Activated T-cell treated with anti-CD3 and anti-CD28 coated beads, Interleukin-2, amount 50 U/mL, for 72 hours (primary cell): Measurements from ENCODE around the gene CHAC1. TPM values are rescaled to one million over a fixed set of nuclear protein-coding genes. Genes with fewer than 3 reads are reported as not detected.

Source experiments
- ATAC-seq, 2 donors: fragments of 150-1000 bp; cut with Tn5 transposase; replicated peaks in 1 of 2; 2 replicates each; pipeline ENCODE4 v1.10.0; 2021; ENCODE audit warnings: moderate library complexity in 2 of 2, mild to moderate bottlenecking in 1 of 2
- DNase-seq, 2 donors: peaks; one replicate each; pipeline ENCODE4 v3.0.0; 2021 to 2022; ENCODE audit warnings: mixed read lengths in 1 of 2
- H3K27ac Mint-ChIP-seq: one replicate; pipeline ENCODE4 v1.8.0; 2022; ENCODE audit warnings: mild to moderate bottlenecking, moderate library complexity, mixed read lengths
- H3K27me3 Mint-ChIP-seq: one replicate; pipeline ENCODE4 v1.8.0; 2022; ENCODE audit warnings: low read depth, mixed read lengths
- H3K36me3 Mint-ChIP-seq, 2 donors: one replicate each; pipeline ENCODE4 v1.8.0; 2022; ENCODE audit warnings: mixed read lengths in 2 of 2, mild to moderate bottlenecking in 1 of 2; ENCODE audit not compliant: insufficient read depth in 2 of 2
- H3K4me1 Mint-ChIP-seq: one replicate; pipeline ENCODE4 v1.8.0; 2022; ENCODE audit warnings: low read depth, mixed read lengths
- H3K4me3 Mint-ChIP-seq, 2 donors: one replicate each; pipeline ENCODE4 v1.8.0; 2022; ENCODE audit warnings: mild to moderate bottlenecking in 2 of 2, mixed read lengths in 2 of 2, moderate library complexity in 2 of 2
- H3K9me3 Mint-ChIP-seq, 2 donors: one replicate each; pipeline ENCODE4 v1.8.0; 2022; ENCODE audit warnings: mixed read lengths in 2 of 2
- total RNA-seq, 2 donors: library from RNA; stranded (reverse); gene quantifications; one replicate each; pipeline ENCODE4 v1.2.3, GENCODE V29; 2022

Gene CHAC1
- total RNA-seq, 2 donors from 2014 or later, result 77.8 to 83.0 TPM

DNA sequence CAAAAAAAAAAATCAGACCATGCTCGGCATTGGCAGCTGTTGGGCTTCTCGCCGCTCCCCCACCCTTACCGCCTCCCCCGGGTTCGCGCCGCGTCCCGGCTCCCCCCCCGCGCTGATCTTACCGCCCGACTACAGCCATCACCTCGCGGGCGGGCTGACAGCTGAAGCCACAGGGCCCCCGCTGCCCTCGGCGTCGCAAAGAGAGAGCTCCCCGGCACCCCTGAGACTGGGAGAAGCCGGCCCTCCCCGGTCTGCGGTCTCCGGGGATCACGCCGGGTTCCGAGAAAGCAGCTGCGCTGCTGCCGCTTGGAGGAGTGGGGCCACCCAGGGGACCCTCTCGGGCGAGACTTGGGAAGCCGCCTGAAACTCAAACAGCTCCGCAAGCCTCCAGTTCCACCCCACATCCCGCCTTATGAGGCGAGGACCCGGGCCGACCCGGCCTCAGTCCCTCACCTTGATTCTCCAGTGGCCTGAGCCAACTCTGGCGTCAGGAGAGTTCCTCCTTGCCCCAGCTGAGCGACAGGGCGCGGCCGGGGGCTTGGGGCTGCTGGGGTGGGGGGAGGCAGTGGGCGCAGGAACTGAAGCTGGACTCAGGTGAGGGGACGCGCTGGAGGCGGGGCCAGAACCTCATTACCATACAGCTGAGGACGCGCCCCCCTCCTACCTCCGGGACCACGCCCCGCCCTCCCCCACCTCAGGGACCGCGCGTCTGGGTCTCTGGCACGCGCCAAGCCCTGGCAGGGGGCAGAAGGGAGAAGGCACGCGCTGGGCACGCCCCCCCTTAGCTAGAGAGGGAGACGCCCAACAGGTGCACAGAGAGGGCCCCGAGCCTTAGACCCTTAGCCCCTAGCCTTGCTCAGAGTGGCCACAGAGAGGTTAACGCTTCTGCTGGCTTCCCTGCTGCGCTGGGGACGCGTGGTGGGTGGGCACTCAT lies 25.1 kb upstream of the CHAC1 start:
- peaks cover 0 to 2% of the 10 kb centered on the region in 2 donors for H3K36me3 Mint-ChIP-seq
- peak; percentile 22 to 35 for DNase-seq
- peaks cover 62% of the 10 kb centered on the region for H3K27me3 Mint-ChIP-seq
- peak; percentile 6 to 12 for ATAC-seq
- peaks cover 40% of the 10 kb centered on the region for H3K4me1 Mint-ChIP-seq
- peak overlapping the region; percentile 83 to 86 for H3K4me3 Mint-ChIP-seq
- no peaks in the 10 kb centered on the region for H3K9me3 Mint-ChIP-seq
- H3K27ac Mint-ChIP-seq, result no peak overlapping the region

DNA sequence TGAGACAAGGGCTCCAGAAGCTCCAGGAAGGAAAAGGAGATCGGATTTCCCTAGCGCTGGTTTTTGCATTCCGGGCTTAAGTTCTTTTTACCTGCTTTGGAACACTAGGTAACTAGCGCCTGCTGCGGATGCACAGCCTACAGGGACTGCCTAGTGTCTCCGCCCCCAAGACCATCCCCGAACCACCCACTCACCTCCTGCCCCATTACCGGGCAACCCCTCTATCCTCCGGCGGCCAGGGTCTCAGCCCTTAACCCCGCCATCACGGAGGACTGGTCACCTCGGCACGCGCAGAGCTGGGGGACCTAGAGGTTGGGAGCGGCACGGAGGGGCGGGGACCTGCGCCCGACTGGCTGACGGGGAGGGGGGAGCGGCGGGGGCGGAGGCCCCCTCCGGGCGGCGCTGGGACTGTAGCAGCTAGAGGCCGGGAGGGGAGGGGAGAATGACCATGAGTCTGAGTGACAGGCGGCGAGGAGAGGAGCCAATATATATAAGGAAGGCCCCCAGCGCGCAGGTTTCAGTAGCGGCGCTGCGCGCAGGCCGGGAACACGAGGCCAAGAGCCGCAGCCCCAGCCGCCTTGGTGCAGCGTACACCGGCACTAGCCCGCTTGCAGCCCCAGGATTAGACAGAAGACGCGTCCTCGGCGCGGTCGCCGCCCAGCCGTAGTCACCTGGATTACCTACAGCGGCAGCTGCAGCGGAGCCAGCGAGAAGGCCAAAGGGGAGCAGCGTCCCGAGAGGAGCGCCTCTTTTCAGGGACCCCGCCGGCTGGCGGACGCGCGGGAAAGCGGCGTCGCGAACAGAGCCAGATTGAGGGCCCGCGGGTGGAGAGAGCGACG lies 24.2 kb upstream of the CHAC1 start, which contains the start of gene DLL4:
TSS of gene DLL4 (plus strand) at position 520 of the 839 bp plus-strand sequence. CDS start 329 bp downstream, outside the sequence.
- Mint-ChIP-seq H3K36me3 (peaks cover 0 to 2% of the 10 kb centered on the region in 2 donors), H3K9me3 (no peaks in the 10 kb centered on the region), H3K4me3 (peak within 1 kb of the TSS; percentile 83 to 86), H3K4me1 (peaks cover 40% of the 10 kb centered on the region), H3K27me3 (peaks cover 67% of the 10 kb centered on the region), H3K27ac (no peak within 1 kb of the TSS)
- DNase-seq, result peak; percentile 39 to 46
- peak; percentile 45 to 49 for ATAC-seq

DNA sequence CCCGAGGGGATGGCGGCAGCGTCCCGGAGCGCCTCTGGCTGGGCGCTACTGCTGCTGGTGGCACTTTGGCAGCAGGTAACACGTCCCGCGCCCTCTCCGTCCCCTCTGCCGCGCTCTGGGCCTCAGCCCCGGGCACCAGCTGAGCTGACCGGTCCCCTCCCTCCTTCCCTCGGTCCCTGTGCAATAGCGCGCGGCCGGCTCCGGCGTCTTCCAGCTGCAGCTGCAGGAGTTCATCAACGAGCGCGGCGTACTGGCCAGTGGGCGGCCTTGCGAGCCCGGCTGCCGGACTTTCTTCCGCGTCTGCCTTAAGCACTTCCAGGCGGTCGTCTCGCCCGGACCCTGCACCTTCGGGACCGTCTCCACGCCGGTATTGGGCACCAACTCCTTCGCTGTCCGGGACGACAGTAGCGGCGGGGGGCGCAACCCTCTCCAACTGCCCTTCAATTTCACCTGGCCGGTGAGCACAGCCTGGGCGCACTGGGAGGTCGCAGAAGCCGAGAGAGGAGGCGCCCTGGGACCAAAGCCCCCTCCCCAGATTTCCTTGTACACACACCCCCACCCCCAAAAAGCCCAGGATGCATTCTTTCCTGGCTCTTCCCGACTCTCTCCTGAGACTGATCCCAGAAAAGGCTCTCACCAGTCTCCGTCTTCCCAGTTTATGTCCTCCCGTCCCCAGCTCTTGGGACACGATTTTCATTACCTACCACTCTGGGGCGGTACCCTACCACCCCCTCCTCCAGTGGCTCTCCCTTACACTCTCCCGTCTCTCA lies 23.4 kb upstream of the CHAC1 start:
- ATAC-seq (peak; percentile 12), DNase-seq (peak; percentile 23 to 25)
- Mint-ChIP-seq H3K36me3 (peaks cover 0 to 2% of the 10 kb centered on the region in 2 donors), H3K9me3 (no peaks in the 10 kb centered on the region), H3K27ac (no peak overlapping the region), H3K4me1 (peaks cover 40% of the 10 kb centered on the region), H3K4me3 (peak overlapping the region; percentile 83 to 86), H3K27me3 (peaks cover 59% of the 10 kb centered on the region)

DNA sequence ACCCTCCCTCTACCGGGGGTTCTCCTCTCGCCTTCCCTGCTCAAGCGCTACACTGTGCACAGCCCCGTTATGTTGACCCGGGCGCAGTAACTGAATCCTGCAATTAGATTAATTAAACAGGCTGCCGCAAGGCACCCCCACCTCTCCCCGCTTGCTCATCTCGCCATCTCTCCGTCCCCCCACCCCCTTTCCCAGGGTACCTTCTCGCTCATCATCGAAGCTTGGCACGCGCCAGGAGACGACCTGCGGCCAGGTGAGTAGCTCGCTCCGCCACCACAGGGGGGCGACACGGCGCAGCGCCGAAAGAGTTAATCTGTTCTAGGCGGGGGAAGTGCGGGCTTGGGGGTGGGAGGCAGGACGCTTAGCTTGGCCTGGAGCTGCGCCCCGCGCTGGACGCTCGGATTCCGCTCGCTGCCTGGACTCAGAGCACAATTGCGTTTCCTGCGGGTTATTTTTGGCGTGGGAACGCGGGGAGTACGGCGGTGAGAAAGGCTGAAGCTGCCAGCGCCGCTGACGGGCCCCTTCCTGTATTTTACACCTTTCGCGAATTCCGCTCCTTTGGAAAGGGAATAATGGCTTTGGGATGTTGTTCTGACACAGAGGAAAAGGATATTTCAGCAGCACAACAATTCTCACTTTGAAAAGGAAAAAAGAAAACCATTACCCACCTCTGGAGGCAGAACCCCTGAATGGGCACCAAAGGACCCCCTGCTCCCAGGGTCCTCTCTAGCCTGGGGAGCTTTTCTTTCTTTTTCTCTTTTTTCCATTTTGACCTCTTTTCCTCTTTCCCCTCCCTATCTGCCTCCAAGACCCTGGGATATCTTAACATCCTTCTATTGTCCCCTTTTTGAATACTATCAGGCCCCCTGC lies 22.6 kb upstream of the CHAC1 start:
- peaks cover 33% of the 10 kb centered on the region for H3K4me1 Mint-ChIP-seq
- peak overlapping the region; percentile 83 to 86 for H3K4me3 Mint-ChIP-seq
- no peaks in the 10 kb centered on the region for H3K9me3 Mint-ChIP-seq
- ATAC-seq, result peak; percentile 55 to 67
- peak; percentile 76 for DNase-seq
- peaks cover 0 to 2% of the 10 kb centered on the region in 2 donors for H3K36me3 Mint-ChIP-seq
- no peak overlapping the region for H3K27ac Mint-ChIP-seq
- H3K27me3 Mint-ChIP-seq, result peaks cover 51% of the 10 kb centered on the region

DNA sequence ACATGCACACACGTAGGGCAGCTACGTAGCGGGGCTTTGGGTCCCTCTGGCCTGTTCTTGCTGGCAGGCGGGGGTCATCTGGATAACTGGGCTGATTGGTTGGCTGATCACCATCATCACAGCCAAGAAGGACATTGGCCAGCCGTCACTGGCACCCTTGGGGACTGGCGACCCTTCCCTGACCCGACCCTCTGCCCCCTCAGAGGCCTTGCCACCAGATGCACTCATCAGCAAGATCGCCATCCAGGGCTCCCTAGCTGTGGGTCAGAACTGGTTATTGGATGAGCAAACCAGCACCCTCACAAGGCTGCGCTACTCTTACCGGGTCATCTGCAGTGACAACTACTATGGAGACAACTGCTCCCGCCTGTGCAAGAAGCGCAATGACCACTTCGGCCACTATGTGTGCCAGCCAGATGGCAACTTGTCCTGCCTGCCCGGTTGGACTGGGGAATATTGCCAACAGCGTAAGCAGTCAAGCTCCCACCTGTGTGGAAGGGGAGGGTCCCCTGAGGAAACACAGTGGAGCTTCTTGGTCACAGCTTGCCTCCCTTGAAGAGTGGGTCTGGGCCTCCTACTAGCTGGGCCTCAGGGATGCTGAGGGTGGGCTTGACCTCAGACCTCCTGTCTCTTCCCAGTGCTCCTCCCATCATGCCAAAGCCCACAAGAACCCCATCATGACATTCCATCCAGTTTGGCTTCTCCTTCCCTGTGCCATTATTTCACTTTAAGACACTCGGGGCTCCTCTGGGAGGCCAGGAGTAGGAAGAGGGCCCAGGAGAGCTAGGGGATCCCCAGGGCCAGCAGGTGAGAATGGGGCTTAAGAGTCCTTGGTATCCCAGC lies 21.8 kb upstream of the CHAC1 start:
- H3K4me3 Mint-ChIP-seq, result peak overlapping the region; percentile 83 to 86
- H3K4me1 Mint-ChIP-seq, result peaks cover 29% of the 10 kb centered on the region
- peaks cover 47% of the 10 kb centered on the region for H3K27me3 Mint-ChIP-seq
- ATAC-seq, result no peak
- no peak for DNase-seq
- H3K9me3 Mint-ChIP-seq, result no peaks in the 10 kb centered on the region
- H3K36me3 Mint-ChIP-seq, result peaks cover 0 to 2% of the 10 kb centered on the region in 2 donors
- no peak overlapping the region for H3K27ac Mint-ChIP-seq

DNA sequence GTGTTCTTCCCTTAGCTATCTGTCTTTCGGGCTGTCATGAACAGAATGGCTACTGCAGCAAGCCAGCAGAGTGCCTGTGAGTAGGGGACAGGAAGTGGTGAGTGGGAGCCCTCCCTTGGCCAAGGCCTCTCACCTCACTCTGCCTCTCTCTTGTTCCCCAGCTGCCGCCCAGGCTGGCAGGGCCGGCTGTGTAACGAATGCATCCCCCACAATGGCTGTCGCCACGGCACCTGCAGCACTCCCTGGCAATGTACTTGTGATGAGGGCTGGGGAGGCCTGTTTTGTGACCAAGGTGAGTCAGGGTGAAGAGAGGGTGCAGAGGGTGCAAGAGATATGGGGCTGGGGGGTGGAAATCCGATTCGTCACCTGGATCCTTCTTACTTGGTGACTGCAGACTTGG lies 21.1 kb upstream of the CHAC1 start:
- no peak for ATAC-seq
- Mint-ChIP-seq H3K27me3 (peaks cover 40% of the 10 kb centered on the region), H3K36me3 (peaks cover 0 to 2% of the 10 kb centered on the region in 2 donors), H3K4me1 (peaks cover 23% of the 10 kb centered on the region), H3K9me3 (no peaks in the 10 kb centered on the region), H3K4me3 (no peak overlapping the region), H3K27ac (no peak overlapping the region)
- DNase-seq, result no peak

DNA sequence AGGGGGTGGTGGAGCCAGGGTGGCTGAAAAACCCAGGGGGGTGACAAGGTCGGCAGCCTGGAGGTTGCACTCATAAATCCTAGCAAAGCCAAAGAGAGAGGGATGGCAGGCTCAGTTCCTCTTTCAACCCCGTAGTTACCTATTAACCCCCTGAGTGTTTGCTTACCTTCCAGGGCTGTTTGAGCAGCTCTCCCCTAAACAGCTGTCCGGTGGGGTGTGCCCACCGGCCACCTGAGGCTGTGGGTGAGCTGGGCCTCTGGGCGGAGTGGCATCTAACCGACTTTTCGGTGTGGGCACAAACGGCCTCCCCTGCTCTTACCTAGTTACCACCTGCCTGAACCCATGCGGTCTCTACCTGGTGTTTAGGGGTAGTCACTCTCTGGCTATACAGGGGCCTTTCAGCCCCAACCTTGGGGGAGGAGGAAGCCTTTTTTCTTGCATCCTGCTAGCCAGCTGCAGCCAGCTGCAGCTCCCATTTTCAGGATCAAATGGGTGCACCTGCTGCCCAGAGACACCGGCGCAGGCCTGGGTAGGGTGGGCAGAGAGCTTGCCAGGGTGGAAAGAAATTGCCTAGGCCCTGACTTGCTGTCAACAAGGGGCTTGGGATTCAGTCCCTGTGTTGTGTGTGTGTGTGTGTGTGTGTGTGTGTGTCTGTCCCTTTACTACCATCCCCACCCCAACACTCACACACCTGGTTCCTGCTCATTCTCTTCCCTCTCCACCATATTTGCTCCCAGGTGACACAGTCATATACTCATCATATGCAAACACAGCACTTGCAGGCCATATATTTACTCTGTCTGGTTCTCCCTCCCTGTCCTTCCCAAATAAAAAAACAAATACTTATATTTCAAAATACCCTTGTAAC lies 20.4 kb upstream of the CHAC1 start:
- no peak overlapping the region for H3K27ac Mint-ChIP-seq
- ATAC-seq (no peak), DNase-seq (no peak)
- no peak overlapping the region for H3K4me3 Mint-ChIP-seq
- peaks cover 0 to 2% of the 10 kb centered on the region in 2 donors for H3K36me3 Mint-ChIP-seq
- peaks cover 20% of the 10 kb centered on the region for H3K4me1 Mint-ChIP-seq
- peaks cover 37% of the 10 kb centered on the region for H3K27me3 Mint-ChIP-seq
- H3K9me3 Mint-ChIP-seq, result no peaks in the 10 kb centered on the region

DNA sequence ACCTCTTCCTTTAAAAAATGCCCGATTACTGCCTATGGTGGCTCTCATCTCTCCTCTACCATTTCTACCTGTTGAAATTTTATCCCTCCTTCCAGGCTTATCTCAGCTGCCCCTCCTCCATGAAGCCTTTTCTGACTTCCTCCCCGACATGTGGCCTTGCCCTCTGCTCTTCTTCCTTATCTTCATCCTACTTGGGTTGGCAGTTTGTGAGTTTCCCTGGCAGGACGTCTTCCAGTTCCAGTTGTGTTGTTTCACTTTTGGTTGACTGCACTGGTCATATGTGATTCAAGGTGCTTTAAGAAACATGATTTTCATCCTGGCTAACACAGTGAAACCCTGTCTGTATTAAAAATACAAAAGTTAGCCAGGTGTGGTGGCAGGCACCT lies 19.8 kb upstream of the CHAC1 start:
- DNase-seq, result no peak
- no peak overlapping the region for H3K27ac Mint-ChIP-seq
- peaks cover 37% of the 10 kb centered on the region for H3K27me3 Mint-ChIP-seq
- no peaks in the 10 kb centered on the region for H3K9me3 Mint-ChIP-seq
- ATAC-seq, result no peak
- H3K36me3 Mint-ChIP-seq, result peaks cover 0 to 2% of the 10 kb centered on the region in 2 donors
- H3K4me3 Mint-ChIP-seq, result no peak overlapping the region
- peaks cover 20% of the 10 kb centered on the region for H3K4me1 Mint-ChIP-seq

DNA sequence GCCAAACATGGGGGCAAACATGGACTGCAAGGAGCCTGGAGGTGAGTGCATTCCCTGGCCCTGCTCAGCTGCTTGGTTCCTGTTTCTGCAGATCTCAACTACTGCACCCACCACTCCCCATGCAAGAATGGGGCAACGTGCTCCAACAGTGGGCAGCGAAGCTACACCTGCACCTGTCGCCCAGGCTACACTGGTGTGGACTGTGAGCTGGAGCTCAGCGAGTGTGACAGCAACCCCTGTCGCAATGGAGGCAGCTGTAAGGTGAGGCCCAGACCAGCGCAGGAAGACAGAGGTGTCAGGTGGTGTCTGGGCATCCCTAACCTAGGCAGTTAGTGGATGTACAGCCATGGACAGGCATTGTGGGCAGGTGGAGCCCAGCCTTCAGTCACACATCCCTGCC lies 18.8 kb upstream of the CHAC1 start:
- ATAC-seq (no peak), DNase-seq (no peak)
- Mint-ChIP-seq H3K27ac (no peak overlapping the region), H3K4me1 (peaks cover 15% of the 10 kb centered on the region), H3K27me3 (peaks cover 37% of the 10 kb centered on the region), H3K9me3 (no peaks in the 10 kb centered on the region), H3K4me3 (no peak overlapping the region), H3K36me3 (peaks cover 0 to 2% of the 10 kb centered on the region in 2 donors)

DNA sequence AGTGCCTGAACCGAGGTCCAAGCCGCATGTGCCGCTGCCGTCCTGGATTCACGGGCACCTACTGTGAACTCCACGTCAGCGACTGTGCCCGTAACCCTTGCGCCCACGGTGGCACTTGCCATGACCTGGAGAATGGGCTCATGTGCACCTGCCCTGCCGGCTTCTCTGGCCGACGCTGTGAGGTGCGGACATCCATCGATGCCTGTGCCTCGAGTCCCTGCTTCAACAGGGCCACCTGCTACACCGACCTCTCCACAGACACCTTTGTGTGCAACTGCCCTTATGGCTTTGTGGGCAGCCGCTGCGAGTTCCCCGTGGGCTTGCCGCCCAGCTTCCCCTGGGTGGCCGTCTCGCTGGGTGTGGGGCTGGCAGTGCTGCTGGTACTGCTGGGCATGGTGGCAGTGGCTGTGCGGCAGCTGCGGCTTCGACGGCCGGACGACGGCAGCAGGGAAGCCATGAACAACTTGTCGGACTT lies 17.0 kb upstream of the CHAC1 start:
- Mint-ChIP-seq H3K27me3 (peaks cover 21% of the 10 kb centered on the region), H3K9me3 (no peaks in the 10 kb centered on the region), H3K27ac (no peak overlapping the region), H3K4me3 (no peak overlapping the region), H3K36me3 (no peaks in the 10 kb centered on the region), H3K4me1 (peaks cover 12% of the 10 kb centered on the region)
- DNase-seq, result no peak
- no peak for ATAC-seq
